ENCODE data around the gene ANKS1B. TPM values are rescaled to one million over a fixed set of nuclear protein-coding genes. Genes with fewer than 3 reads are reported as not detected.

The ANKS1B gene
- total RNA-seq = 0.46 TPM in 1 of 2 replicates, not detected in the other

- no peak for DNase-seq (ENCODE audit: low read depth)
- peak within 1 kb of the TSS; percentile 69 for H3K4me3 ChIP-seq (ENCODE audit: low read depth, low read length)
- no peak for TF ChIP-seq CTCF (conservative IDR thresholded peaks at IDR 0.05; ENCODE audit: low read depth, low read length)
Measured at GRCh38 chr12:99984271-99985128, at the start of gene ANKS1B. TSS of gene ANKS1B (minus strand) at chr12:99984936. CDS start at chr12:99984237, 699 bp downstream.

- no peak for TF ChIP-seq CTCF (conservative IDR thresholded peaks at IDR 0.05; ENCODE audit: low read depth, low read length)
- no peak for DNase-seq (ENCODE audit: low read depth)
- H3K4me3 ChIP-seq (ENCODE audit: low read depth, low read length) = no peak overlapping the region
Measured at GRCh38 chr12:100031836-100032235, 47.1 kb upstream of the ANKS1B start.

GRCh38 chr12:100027671-100028070 is 42.9 kb upstream of the ANKS1B start:
- no peak overlapping the region for H3K4me3 ChIP-seq (ENCODE audit: low read depth, low read length)
- TF ChIP-seq CTCF (conservative IDR thresholded peaks at IDR 0.05; ENCODE audit: low read depth, low read length) = no peak
- no peak for DNase-seq (ENCODE audit: low read depth)

- TF ChIP-seq CTCF (conservative IDR thresholded peaks at IDR 0.05; ENCODE audit: low read depth, low read length) = no peak
- DNase-seq (ENCODE audit: low read depth) = no peak
- H3K4me3 ChIP-seq (ENCODE audit: low read depth, low read length) = no peak overlapping the region
Measured at GRCh38 chr12:100026241-100026640, 41.5 kb upstream of the ANKS1B start.

- no peak for TF ChIP-seq CTCF (conservative IDR thresholded peaks at IDR 0.05; ENCODE audit: low read depth, low read length)
- DNase-seq (ENCODE audit: low read depth) = no peak
- H3K4me3 ChIP-seq (ENCODE audit: low read depth, low read length) = no peak overlapping the region
Measured at GRCh38 chr12:100024974-100025555, 40.3 kb upstream of the ANKS1B start.

GRCh38 chr12:100020370-100020769 is 35.6 kb upstream of the ANKS1B start:
- no peak overlapping the region for H3K4me3 ChIP-seq (ENCODE audit: low read depth, low read length)
- TF ChIP-seq CTCF (conservative IDR thresholded peaks at IDR 0.05; ENCODE audit: low read depth, low read length) = no peak
- no peak for DNase-seq (ENCODE audit: low read depth)
